Embryonic facial prominence (tissue), 1 donor: Measurements from ENCODE around the gene SESTD1.

ENCODE experiments used
- DNase-seq: peaks from one replicate; pipeline ENCODE4 v3.0.0-alpha.2; 2016; ENCODE audit errors: extremely low spot score

The SESTD1 gene, protein sequence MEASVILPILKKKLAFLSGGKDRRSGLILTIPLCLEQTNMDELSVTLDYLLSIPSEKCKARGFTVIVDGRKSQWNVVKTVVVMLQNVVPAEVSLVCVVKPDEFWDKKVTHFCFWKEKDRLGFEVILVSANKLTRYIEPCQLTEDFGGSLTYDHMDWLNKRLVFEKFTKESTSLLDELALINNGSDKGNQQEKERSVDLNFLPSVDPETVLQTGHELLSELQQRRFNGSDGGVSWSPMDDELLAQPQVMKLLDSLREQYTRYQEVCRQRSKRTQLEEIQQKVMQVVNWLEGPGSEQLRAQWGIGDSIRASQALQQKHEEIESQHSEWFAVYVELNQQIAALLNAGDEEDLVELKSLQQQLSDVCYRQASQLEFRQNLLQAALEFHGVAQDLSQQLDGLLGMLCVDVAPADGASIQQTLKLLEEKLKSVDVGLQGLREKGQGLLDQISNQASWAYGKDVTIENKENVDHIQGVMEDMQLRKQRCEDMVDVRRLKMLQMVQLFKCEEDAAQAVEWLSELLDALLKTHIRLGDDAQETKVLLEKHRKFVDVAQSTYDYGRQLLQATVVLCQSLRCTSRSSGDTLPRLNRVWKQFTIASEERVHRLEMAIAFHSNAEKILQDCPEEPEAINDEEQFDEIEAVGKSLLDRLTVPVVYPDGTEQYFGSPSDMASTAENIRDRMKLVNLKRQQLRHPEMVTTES

DNA sequence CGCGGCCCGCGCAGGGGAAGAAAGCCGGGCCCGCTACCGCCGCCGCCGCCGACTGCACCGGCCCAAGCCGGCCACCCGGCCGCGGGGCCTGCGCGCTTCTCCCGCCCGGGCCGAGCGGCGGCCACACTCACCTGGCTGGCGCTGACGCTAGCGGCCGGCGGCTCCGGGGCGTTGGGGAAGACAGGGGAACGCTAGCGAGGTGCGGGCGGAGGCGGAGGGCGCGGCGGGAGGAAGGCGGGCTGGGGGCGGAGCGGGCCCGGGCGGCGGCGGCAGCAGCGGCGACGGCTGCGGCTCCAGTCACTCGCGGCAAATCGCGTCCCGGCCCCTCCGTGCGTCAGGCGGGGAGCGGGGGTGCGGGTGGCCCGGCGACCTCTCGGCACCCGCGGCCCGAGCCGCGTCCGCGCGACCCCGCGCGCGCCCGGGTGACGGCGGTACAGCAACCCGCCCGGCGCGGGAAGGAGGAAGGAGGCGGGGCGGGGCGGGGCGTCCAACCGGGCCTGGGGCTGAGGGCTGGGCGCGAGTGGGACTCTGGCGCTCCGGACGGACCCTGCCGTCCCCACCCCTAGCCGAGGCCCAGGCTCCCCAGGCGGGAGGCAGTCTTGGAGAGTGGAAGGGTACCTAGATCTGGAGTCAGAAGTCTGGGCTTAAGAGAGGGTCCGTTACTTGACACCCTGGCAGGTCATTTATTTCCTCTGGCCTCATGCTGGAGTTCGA lies at the start of gene SESTD1:
Gene SESTD1 (minus strand): TSS at position 465 of the 714 bp plus-strand sequence. CDS start 72,991 bp downstream, outside the sequence.
- no peak for DNase-seq

DNA sequence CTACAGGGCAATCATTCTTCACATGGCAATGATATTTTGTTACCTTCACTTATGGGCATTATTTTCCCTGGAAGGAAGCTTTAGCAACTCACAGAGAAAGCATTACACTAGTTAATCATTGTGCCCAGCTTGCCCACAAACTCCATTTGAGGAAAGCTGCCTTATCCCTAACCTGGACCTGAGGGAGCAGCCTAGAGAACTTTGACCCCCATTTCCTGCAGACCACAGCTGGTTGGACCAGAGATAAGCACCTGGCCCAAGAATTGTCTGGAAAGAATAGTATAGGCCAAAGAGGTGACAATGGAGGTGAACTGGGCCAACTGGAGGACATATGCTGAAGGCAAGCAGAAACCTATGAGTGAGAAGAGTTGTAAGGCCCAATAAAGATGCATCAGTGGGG lies 48.4 kb upstream of the SESTD1 start:
- DNase-seq = no peak

DNA sequence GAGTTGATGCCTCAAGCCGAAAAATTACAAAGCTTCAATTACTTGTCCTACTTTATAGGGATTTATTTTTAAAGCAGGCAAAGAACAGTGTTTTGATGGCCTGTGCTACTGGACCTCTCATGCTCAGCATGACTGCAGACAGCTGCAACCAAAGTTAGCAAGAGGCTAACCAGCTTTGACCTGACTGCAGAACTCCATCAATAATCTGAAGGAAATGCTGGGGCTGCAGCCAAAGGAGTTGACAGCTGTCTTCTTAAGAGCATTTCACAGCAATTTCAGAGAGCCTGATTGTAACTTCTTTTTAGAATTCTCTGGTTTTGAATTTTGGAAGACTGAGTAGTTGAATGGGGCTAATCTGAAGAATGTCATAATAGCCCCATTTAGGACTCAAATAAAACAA lies 46.5 kb upstream of the SESTD1 start:
- DNase-seq = no peak

- no peak for DNase-seq
These were observed 43.2 kb upstream of the SESTD1 start for GRCh38 chr2:179307616-179308371.

- DNase-seq = no peak
These were observed 40.5 kb upstream of the SESTD1 start for GRCh38 chr2:179305125-179305524.

GRCh38 chr2:179304424-179304823 lies 39.8 kb upstream of the SESTD1 start:
- DNase-seq = no peak

- DNase-seq = no peak
These were observed 38.3 kb upstream of the SESTD1 start for GRCh38 chr2:179302764-179303571.

DNA sequence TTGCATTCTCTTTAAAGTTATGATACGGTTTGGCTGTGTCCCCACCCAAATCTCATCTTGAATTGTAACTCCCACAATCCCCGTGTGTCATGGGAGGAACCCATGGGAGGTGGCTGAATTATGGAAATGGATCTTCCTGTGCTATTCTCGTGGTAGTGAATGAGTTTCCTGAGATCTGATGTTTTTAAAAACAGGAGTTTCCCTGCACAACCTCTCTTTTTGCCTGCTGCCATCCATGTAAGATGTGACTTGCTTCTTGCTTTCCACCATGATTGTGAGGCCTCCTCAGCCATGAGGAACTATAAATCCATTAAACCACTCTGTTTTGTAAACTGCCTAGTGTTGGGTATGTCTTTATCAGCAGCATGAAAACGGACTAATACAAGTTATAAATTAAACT lies 37.5 kb upstream of the SESTD1 start:
- DNase-seq = no peak

GRCh38 chr2:179298666-179299065 lies 34.0 kb upstream of the SESTD1 start:
- DNase-seq = no peak

- DNase-seq = no peak
These were observed 33.3 kb upstream of the SESTD1 start for GRCh38 chr2:179297927-179298326.

- no peak for DNase-seq
These were observed 25.7 kb upstream of the SESTD1 start for GRCh38 chr2:179290329-179290728.

GRCh38 chr2:179285060-179285459 lies 20.4 kb upstream of the SESTD1 start:
- DNase-seq = no peak

DNA sequence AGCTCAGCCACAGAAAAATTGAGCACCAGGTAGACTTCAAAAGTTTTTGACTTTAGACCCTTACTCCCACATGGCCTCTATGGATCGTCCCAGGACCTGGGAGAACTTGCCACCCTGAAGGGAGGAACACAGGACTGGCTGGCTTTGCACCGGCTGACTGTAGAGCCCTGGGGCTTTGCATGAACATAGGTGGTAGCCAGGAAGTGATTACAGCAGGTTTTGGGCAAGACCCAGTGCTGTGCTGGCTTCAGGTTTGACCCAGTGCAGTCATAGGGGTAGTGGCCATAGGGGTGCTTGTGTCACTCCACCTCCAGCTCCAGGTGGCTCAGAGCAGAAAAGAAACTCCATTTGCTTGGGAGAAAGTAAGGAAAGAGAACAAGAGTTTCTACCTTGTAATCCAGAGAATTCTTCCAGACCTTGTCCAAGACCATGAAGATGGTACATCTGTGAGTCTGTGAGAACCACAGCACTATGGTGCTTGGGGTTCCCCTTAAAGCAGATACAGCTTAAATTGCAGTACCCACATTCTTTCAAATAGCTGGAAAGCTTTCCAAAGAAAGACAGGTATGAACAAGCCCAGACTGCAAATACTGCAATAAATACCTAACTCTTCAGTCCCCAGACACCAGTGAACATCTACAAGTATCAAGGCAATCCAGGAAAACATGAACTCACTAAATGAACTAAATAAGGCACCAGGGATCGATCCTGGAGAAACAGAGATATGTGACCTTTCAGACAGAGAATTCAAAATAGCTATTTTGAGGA lies 13.0 kb upstream of the SESTD1 start:
- no peak for DNase-seq

DNA sequence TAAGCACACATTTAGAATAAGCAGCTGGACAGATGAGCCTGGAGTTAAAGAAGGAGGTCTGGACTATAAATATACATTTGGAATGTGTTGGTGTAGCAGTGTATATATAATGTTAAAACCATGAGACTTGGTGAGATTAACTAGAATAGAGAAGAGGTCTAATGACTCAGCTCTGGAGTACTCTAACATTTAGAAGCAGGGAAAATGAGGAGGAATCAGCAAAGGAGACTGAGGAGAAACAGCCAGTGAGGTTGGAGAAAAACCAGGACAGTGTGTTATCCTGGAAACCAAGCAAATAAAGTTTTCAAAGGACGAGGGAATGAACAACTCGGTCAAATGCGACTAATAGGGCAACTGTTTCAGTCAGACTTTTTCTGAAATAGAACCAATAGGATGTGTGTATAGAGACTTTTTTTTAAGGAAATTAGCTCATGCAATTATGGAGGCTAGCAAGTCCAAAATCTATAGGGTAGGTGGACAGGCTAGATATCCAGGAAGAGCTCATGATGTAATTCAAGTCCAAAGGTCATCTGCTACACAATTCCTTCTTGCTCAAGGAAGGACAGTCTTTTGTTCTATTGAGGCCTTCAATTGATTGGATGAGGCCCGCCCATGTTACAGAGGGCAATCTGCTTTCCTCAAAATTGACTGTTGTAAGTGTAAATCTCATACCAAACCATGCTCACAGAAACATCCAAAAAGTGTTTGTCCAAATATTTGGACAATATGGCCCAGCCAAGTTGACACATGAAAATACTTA lies 10.8 kb upstream of the SESTD1 start:
- no peak for DNase-seq

DNA sequence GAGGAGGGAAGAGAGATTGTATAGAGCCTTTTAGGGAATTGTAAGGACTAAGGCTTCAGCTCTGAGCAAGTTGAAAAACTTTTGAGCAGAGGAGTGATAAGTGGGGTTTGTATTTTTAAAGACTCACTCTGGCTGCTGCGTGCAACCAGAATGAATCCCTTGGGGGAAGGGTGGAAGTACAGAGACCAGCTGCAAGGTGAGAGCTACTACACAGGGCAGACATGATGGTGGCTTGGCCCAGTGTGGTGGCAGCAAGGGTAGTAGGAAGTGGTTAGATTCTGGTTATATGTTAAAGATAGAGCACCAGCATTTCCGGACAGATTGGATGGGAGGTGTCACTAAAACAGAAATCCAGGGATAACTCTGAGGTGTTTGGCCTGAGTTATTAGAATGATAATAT lies 10.1 kb upstream of the SESTD1 start:
- no peak for DNase-seq

DNA sequence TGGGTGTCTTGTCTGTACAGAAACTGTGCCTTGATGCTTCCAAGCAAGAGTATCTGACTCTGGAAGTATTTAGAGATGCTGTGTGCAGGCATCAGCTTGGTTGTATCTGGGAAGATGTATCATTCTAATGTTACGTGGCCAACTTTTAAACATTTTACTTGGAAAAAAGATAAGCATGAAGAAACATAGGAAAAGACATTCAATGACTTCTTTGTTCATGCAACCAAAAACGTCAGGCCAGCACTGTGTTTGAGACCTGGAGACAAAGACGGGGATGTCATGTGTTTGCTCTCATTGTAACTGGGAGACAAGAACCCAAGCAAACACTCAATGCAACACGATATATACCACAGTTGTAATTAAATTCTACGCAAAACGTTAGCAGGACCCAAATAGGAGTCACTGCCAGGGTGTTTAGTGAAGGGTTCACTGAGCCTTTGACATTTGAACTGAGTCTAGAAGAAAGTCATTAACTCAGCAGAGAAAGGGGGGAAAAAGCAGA lies 8.9 kb upstream of the SESTD1 start:
- DNase-seq = no peak

- DNase-seq = no peak
These were observed 8.0 kb upstream of the SESTD1 start for GRCh38 chr2:179272406-179273192.

- no peak for DNase-seq
These were observed 6.1 kb upstream of the SESTD1 start for GRCh38 chr2:179270689-179271088.
